Measurements from ENCODE around the gene FAM20A.

DNA sequence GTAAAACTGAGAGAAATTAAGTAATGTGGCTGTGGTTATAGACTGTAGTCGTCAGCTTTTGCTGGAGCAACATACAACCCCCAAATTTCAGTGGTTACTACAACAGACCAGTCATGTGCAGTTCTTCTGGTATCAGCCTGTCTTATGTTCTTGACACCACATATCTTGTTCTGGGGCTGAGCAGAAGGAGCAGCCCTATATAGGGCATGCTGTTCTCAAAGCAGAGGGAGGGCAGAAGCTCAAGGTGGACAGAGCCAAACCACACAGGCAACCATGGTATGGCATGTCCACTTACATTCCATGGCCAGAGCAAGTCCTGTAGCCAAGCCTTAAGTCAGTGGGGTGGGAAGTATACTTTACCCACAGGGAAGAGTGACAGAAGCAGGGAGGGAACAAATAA is 81.3 kb downstream of the FAM20A start:
- TF ChIP-seq, protein P1, sequence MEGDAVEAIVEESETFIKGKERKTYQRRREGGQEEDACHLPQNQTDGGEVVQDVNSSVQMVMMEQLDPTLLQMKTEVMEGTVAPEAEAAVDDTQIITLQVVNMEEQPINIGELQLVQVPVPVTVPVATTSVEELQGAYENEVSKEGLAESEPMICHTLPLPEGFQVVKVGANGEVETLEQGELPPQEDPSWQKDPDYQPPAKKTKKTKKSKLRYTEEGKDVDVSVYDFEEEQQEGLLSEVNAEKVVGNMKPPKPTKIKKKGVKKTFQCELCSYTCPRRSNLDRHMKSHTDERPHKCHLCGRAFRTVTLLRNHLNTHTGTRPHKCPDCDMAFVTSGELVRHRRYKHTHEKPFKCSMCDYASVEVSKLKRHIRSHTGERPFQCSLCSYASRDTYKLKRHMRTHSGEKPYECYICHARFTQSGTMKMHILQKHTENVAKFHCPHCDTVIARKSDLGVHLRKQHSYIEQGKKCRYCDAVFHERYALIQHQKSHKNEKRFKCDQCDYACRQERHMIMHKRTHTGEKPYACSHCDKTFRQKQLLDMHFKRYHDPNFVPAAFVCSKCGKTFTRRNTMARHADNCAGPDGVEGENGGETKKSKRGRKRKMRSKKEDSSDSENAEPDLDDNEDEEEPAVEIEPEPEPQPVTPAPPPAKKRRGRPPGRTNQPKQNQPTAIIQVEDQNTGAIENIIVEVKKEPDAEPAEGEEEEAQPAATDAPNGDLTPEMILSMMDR (IDR thresholded peaks at IDR 0.05) = no peak
- TF ChIP-seq POLR2AphosphoS5 (IDR thresholded peaks at IDR 0.05) = no peak
- no peak for TF ChIP-seq POLR2A (IDR thresholded peaks at IDR 0.05)
